Transverse colon (tissue), 3 donors: ENCODE measurements around the gene ZNF618.

Source experiments
- POLR2A ChIP-seq: fragments of 450-650 bp; IDR thresholded peaks from one replicate; pipeline ENCODE4 v1.6.1; 2016; ENCODE audit warnings: antibody characterized with exemption, mild to moderate bottlenecking, moderate library complexity
- TF ChIP-seq, protein P1 (sequence below), 5 experiments: fragments of 200-600 bp in 3 of 5; fragments of 450-650 bp in 2 of 5; sonication (generic) in 3 of 5; IDR thresholded peaks; 1 replicate in 2 of 5; 2 replicates in 3 of 5; pipeline ENCODE4 v1.5.1; 2016 to 2017; ENCODE audit warnings: antibody characterized with exemption in 5 of 5, inconsistent platforms in 3 of 5, mild to moderate bottlenecking in 2 of 5, moderate library complexity in 1 of 5

DNA sequence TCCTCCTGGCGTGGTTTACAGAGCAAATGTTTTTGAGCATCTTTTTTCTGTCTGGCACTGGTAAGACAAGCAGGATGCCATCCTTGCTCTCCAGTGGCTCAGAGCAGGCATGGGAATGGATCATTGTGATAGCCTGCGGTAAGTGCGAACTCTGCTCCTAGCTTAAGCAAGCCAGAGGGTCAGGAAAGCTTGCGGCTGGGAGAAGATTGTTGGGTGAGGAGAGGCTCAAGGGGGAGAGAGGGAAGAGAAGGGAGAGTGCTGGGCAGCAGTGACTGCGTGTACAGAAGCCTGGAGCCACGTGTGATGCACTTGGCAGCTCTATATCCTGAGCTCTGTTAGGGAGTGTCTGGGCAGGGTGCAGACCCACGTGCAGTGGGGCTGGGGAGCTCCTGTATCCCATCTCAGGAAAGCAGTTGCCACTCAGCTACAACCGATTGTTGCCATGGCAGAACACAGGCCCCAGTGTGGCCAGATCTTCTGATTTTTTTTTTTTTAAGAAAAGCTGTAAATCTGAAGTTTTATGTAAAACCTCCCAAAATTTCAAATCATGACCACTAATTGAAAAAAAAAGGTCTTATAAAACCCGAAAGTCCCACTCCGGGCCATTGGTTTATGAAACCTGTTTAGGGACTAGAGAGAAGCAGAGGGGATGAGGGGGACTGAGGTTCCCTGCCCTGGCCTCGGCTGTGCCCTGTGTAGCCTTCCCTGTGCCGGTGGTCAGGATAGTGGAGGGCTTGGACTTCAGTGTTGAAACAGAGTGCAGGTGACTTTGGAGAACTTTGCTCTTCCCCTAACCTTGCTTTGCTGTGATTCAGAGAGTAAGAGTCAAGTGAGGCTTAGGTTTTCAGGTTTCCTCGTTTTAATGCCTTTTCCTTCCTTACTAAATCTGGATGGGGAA lies 67.3 kb downstream of the ZNF618 start:
- TF ChIP-seq, protein P1, sequence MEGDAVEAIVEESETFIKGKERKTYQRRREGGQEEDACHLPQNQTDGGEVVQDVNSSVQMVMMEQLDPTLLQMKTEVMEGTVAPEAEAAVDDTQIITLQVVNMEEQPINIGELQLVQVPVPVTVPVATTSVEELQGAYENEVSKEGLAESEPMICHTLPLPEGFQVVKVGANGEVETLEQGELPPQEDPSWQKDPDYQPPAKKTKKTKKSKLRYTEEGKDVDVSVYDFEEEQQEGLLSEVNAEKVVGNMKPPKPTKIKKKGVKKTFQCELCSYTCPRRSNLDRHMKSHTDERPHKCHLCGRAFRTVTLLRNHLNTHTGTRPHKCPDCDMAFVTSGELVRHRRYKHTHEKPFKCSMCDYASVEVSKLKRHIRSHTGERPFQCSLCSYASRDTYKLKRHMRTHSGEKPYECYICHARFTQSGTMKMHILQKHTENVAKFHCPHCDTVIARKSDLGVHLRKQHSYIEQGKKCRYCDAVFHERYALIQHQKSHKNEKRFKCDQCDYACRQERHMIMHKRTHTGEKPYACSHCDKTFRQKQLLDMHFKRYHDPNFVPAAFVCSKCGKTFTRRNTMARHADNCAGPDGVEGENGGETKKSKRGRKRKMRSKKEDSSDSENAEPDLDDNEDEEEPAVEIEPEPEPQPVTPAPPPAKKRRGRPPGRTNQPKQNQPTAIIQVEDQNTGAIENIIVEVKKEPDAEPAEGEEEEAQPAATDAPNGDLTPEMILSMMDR (IDR thresholded peaks at IDR 0.05) = no peak
- TF ChIP-seq POLR2A = no peak
